ENCODE data around the gene NAA80. TPM values are rescaled to one million over a fixed set of nuclear protein-coding genes. Genes with fewer than 3 reads are reported as not detected.

NAA80 gene
- total and polyA plus RNA-seq, 2 of the 13 experiments (the other 11 are each of a cell fraction or from before 2014, with no cell fraction given) = 3.4 to 8.7 TPM

- 0 out of 2 replicates have a peak, but pooled peaks cover 3% of the 10 kb centered on the region for H4K20me1 ChIP-seq (ENCODE audit: insufficient read depth, low read length)
- BruUV-seq (replicated peaks) = no TSS peak
- no peak overlapping the region for H2AFZ ChIP-seq (ENCODE audit: low read length)
- peaks cover 81% of the 10 kb centered on the region for H3K4me1 ChIP-seq (ENCODE audit: insufficient read depth, low read length)
- in situ Hi-C loops (cut with HindIII; ENCODE audit: extremely low pct_ligation_motif_present, low pct_unique_long_range_greater_than_20kb) = loop anchor here (10.0 kb wide), 1 partner anchor 198 kb away; no protein-coding TSS in a partner anchor
- H3K4me2 ChIP-seq (ENCODE audit: low read depth, low read length) = no peak overlapping the region
- ATAC-seq (no peak), DNase-seq (ENCODE audit: low spot score) (peak; percentile 59), FAIRE-seq (peak; percentile 60)
- no peaks in the 10 kb centered on the region for H3K9me3 ChIP-seq (ENCODE audit: low read length)
- H3K9ac ChIP-seq (ENCODE audit: insufficient read depth, low read depth, low read length) = no peak overlapping the region
- no peaks in the 10 kb centered on the region for H3K27me3 ChIP-seq (ENCODE audit: control insufficient read depth in 1 of 2, insufficient read depth in 2 of 2, low read length in 2 of 2)
- H3K36me3 ChIP-seq (replicated peaks in 1 of 2; ENCODE audit: control insufficient read depth in 1 of 2, insufficient read depth in 2 of 2, low read length in 2 of 2) = peaks cover 4 to 13% of the 10 kb centered on the region in 2 experiments; a peak in 3 of 5 replicates
- no peak overlapping the region for H3K27ac ChIP-seq (ENCODE audit: extremely low read length, insufficient read depth, low read length)
- ChIA-PET CTCF (ENCODE audit: low intra/inter-chr PET ratio, low total read pairs) (interaction anchor here (1.7 to 2.7 kb wide), 2 partner anchors 41 to 195 kb away, joined by 7 to 9 read pairs; no protein-coding TSS in a partner anchor), POLR2A (interaction anchor here (1.6 to 3.6 kb wide), 2 partner anchors 10 to 19 kb away, joined by 4 to 18 read pairs; partner anchors contain the start of gene TUSC2)
- H3K79me2 ChIP-seq (ENCODE audit: insufficient read depth, low read length) = peaks cover 12% of the 10 kb centered on the region
- intact Hi-C loops (cut with micrococcal nuclease; ENCODE audit: unreplicated experiment) = loop anchor here (1.0 to 10.0 kb wide), 2 partner anchors 41 to 198 kb away; no protein-coding TSS in a partner anchor
- H3K4me3 ChIP-seq (replicated peaks in 1 of 3; ENCODE audit: insufficient read depth in 1 of 3, low read depth in 2 of 3, low read length in 3 of 3) = no peak overlapping the region
- 24% methylated on average over 12 of the region's 14 CpGs for WGBS (ENCODE audit: low lambda C conversion rate)
- TF ChIP-seq ZBTB40 (IDR thresholded peaks at IDR 0.05) (no peak), ZBTB40 (CRISPR knock-in tag; IDR thresholded peaks at IDR 0.05) (peak; percentile 92), ARID3A (IDR thresholded peaks at IDR 0.05; ENCODE audit: low read depth, low read length) (peak; percentile 96), FOXA1 (IDR thresholded peaks at IDR 0.05) (no peak), FOXA1 (CRISPR knock-in tag; IDR thresholded peaks at IDR 0.05) (0 out of 2 replicates have a peak, but pooled peaks have one; percentile 20), HNRNPH1 (optimal IDR thresholded peaks at IDR 0.05; ENCODE audit: low read depth, low read length) (no peak), RAD21 (CRISPR knock-in tag; IDR thresholded peaks at IDR 0.05) (peak; percentile 43; the same call in 1 of the 2 replicates), ZNF362 (CRISPR knock-in tag; IDR thresholded peaks at IDR 0.05; ENCODE audit: borderline replicate concordance) (peak; percentile 88), ZNF530 (CRISPR knock-in tag; IDR thresholded peaks at IDR 0.05; ENCODE audit: low read depth) (no peak)
Observed at GRCh38 chr3:50347187-50347813, 48.1 kb upstream of the NAA80 start.
